ENCODE data around the gene RNF5.
"Not testable (repeated sequence)": the region's sequence is repeated elsewhere in the genome, so short reads cannot be mapped to it uniquely, and the experiment has no call there.

RNF5 gene

GRCh38 chr6:32204268-32204715, 26.1 kb downstream of the RNF5 start:
- DNase-seq (ENCODE audit: low read depth, low spot score) = no peak
- Histone ChIP-seq H3K27me3 (ENCODE audit: insufficient read depth, insufficient read length) (no peaks in the 10 kb centered on the region), H3K4me3 (ENCODE audit: insufficient read length, low read depth) (no peak overlapping the region), H3K9ac (ENCODE audit: insufficient read length, low read depth) (no peak overlapping the region), H3K9me3 (ENCODE audit: insufficient read depth, low read length) (no peaks in the 10 kb centered on the region), H3K36me3 (ENCODE audit: insufficient read depth, insufficient read length, low read length) (no peaks in the 10 kb centered on the region), H3K4me1 (ENCODE audit: insufficient read depth, insufficient read length) (peaks cover 6% of the 10 kb centered on the region)
- no peak for TF ChIP-seq SUZ12 (IDR thresholded peaks at IDR 0.05; ENCODE audit: extremely low read depth, insufficient read depth, insufficient read length)
- TF ChIP-seq YY1 (IDR thresholded peaks at IDR 0.05; ENCODE audit: insufficient read depth, insufficient read length) = no peak
- TF ChIP-seq ZNF274 (IDR thresholded peaks at IDR 0.05; ENCODE audit: low read depth, low read length) = no peak

GRCh38 chr6:32208996-32209395, 30.8 kb downstream of the RNF5 start:
- H3K9me3 ChIP-seq (ENCODE audit: insufficient read depth, low read length) = no peaks in the 10 kb centered on the region
- TF ChIP-seq YY1 (IDR thresholded peaks at IDR 0.05; ENCODE audit: insufficient read depth, insufficient read length) (no peak), SUZ12 (IDR thresholded peaks at IDR 0.05; ENCODE audit: extremely low read depth, insufficient read depth, insufficient read length) (no peak), ZNF274 (IDR thresholded peaks at IDR 0.05; ENCODE audit: low read depth, low read length) (no peak)
- peaks cover 4% of the 10 kb centered on the region for H3K4me1 ChIP-seq (ENCODE audit: insufficient read depth, insufficient read length)
- no peak overlapping the region for H3K9ac ChIP-seq (ENCODE audit: insufficient read length, low read depth)
- no peaks in the 10 kb centered on the region for H3K36me3 ChIP-seq (ENCODE audit: insufficient read depth, insufficient read length, low read length)
- no peaks in the 10 kb centered on the region for H3K27me3 ChIP-seq (ENCODE audit: insufficient read depth, insufficient read length)
- no peak overlapping the region for H3K4me3 ChIP-seq (ENCODE audit: insufficient read length, low read depth)
- no peak for DNase-seq (ENCODE audit: low read depth, low spot score)

GRCh38 chr6:32210191-32210601, 32.0 kb downstream of the RNF5 start:
- Histone ChIP-seq H3K9ac (ENCODE audit: insufficient read length, low read depth) (no peak overlapping the region), H3K9me3 (ENCODE audit: insufficient read depth, low read length) (no peaks in the 10 kb centered on the region), H3K4me1 (ENCODE audit: insufficient read depth, insufficient read length) (no peaks in the 10 kb centered on the region), H3K36me3 (ENCODE audit: insufficient read depth, insufficient read length, low read length) (no peaks in the 10 kb centered on the region), H3K4me3 (ENCODE audit: insufficient read length, low read depth) (no peak overlapping the region), H3K27me3 (ENCODE audit: insufficient read depth, insufficient read length) (no peaks in the 10 kb centered on the region)
- TF ChIP-seq YY1 (IDR thresholded peaks at IDR 0.05; ENCODE audit: insufficient read depth, insufficient read length) = no peak
- no peak for TF ChIP-seq SUZ12 (IDR thresholded peaks at IDR 0.05; ENCODE audit: extremely low read depth, insufficient read depth, insufficient read length)
- no peak for TF ChIP-seq ZNF274 (IDR thresholded peaks at IDR 0.05; ENCODE audit: low read depth, low read length)
- no peak for DNase-seq (ENCODE audit: low read depth, low spot score)

- DNase-seq (ENCODE audit: low read depth, low spot score); H3K27me3 ChIP-seq (ENCODE audit: insufficient read depth, insufficient read length); H3K9ac ChIP-seq (ENCODE audit: insufficient read length, low read depth): not testable (repeated sequence)
Measured at GRCh38 chr6:32211432-32211831, 33.2 kb downstream of the RNF5 start.

GRCh38 chr6:32212076-32212760, 34.0 kb downstream of the RNF5 start:
- H3K4me1 ChIP-seq (ENCODE audit: insufficient read depth, insufficient read length) = no peaks in the 10 kb centered on the region
- no peaks in the 10 kb centered on the region for H3K27me3 ChIP-seq (ENCODE audit: insufficient read depth, insufficient read length)
- H3K9me3 ChIP-seq (ENCODE audit: insufficient read depth, low read length) = no peaks in the 10 kb centered on the region
- H3K4me3 ChIP-seq (ENCODE audit: insufficient read length, low read depth) = no peak overlapping the region
- no peak overlapping the region for H3K9ac ChIP-seq (ENCODE audit: insufficient read length, low read depth)
- DNase-seq (ENCODE audit: low read depth, low spot score) = no peak
- no peaks in the 10 kb centered on the region for H3K36me3 ChIP-seq (ENCODE audit: insufficient read depth, insufficient read length, low read length)
- TF ChIP-seq ZNF274 (IDR thresholded peaks at IDR 0.05; ENCODE audit: low read depth, low read length) = no peak
- TF ChIP-seq SUZ12 (IDR thresholded peaks at IDR 0.05; ENCODE audit: extremely low read depth, insufficient read depth, insufficient read length) = no peak
- no peak for TF ChIP-seq YY1 (IDR thresholded peaks at IDR 0.05; ENCODE audit: insufficient read depth, insufficient read length)

More at GRCh38 chr6:32211432-32211831, 33.2 kb downstream of the RNF5 start:
- H3K4me1 ChIP-seq (ENCODE audit: insufficient read depth, insufficient read length); H3K36me3 ChIP-seq (ENCODE audit: insufficient read depth, insufficient read length, low read length); H3K4me3 ChIP-seq (ENCODE audit: insufficient read length, low read depth); H3K9me3 ChIP-seq (ENCODE audit: insufficient read depth, low read length): not testable (repeated sequence)

GRCh38 chr6:32213649-32214048, 35.4 kb downstream of the RNF5 start:
- Histone ChIP-seq H3K36me3 (ENCODE audit: insufficient read depth, insufficient read length, low read length) (no peaks in the 10 kb centered on the region), H3K27me3 (ENCODE audit: insufficient read depth, insufficient read length) (no peaks in the 10 kb centered on the region), H3K4me1 (ENCODE audit: insufficient read depth, insufficient read length) (no peaks in the 10 kb centered on the region), H3K9me3 (ENCODE audit: insufficient read depth, low read length) (no peaks in the 10 kb centered on the region), H3K9ac (ENCODE audit: insufficient read length, low read depth) (no peak overlapping the region), H3K4me3 (ENCODE audit: insufficient read length, low read depth) (no peak overlapping the region)
- TF ChIP-seq YY1 (IDR thresholded peaks at IDR 0.05; ENCODE audit: insufficient read depth, insufficient read length) (no peak), ZNF274 (IDR thresholded peaks at IDR 0.05; ENCODE audit: low read depth, low read length) (no peak), SUZ12 (IDR thresholded peaks at IDR 0.05; ENCODE audit: extremely low read depth, insufficient read depth, insufficient read length) (no peak)
- no peak for DNase-seq (ENCODE audit: low read depth, low spot score)

GRCh38 chr6:32214126-32214525, 35.9 kb downstream of the RNF5 start:
- H3K4me1 ChIP-seq (ENCODE audit: insufficient read depth, insufficient read length) = no peaks in the 10 kb centered on the region
- H3K4me3 ChIP-seq (ENCODE audit: insufficient read length, low read depth) = no peak overlapping the region
- no peak for DNase-seq (ENCODE audit: low read depth, low spot score)
- TF ChIP-seq YY1 (IDR thresholded peaks at IDR 0.05; ENCODE audit: insufficient read depth, insufficient read length) = no peak
- TF ChIP-seq SUZ12 (IDR thresholded peaks at IDR 0.05; ENCODE audit: extremely low read depth, insufficient read depth, insufficient read length) = no peak
- TF ChIP-seq ZNF274 (IDR thresholded peaks at IDR 0.05; ENCODE audit: low read depth, low read length) = no peak
- H3K36me3 ChIP-seq (ENCODE audit: insufficient read depth, insufficient read length, low read length) = no peaks in the 10 kb centered on the region
- no peaks in the 10 kb centered on the region for H3K9me3 ChIP-seq (ENCODE audit: insufficient read depth, low read length)
- H3K9ac ChIP-seq (ENCODE audit: insufficient read length, low read depth) = no peak overlapping the region
- H3K27me3 ChIP-seq (ENCODE audit: insufficient read depth, insufficient read length) = no peaks in the 10 kb centered on the region

Data from NT2/D1 (cell line).